Muscle layer of colon (tissue), 2 donors: ENCODE data around the gene PTCD1.
A peak's percentile ranks its signal among the peaks of the same experiment; 100 is the strongest.
"Not testable (repeated sequence)": the region's sequence is repeated elsewhere in the genome, so short reads cannot be mapped to it uniquely, and the experiment has no call there.

Experiments
- H3K27ac ChIP-seq: one replicate; pipeline ENCODE4 v1.7.0; 2013; ENCODE audit warnings: low read depth, mild to moderate bottlenecking, low read length, moderate library complexity
- H3K27me3 ChIP-seq, 2 donors: one replicate each; pipeline ENCODE4 v1.7.0; 2013; ENCODE audit warnings: low read length in 2 of 2, mild to moderate bottlenecking in 2 of 2; ENCODE audit not compliant: insufficient read depth in 2 of 2, control insufficient read depth in 1 of 2
- H3K36me3 ChIP-seq: one replicate; pipeline ENCODE4 v1.7.0; 2013; ENCODE audit warnings: mild to moderate bottlenecking, low read length; ENCODE audit not compliant: insufficient read depth
- H3K4me1 ChIP-seq: one replicate; pipeline ENCODE4 v1.7.0; 2013; ENCODE audit warnings: mild to moderate bottlenecking, low read length; ENCODE audit not compliant: insufficient read depth
- H3K4me3 ChIP-seq, 2 donors: one replicate each; pipeline ENCODE4 v1.7.0; 2013; ENCODE audit warnings: low read length in 2 of 2, low read depth in 1 of 2, mild to moderate bottlenecking in 1 of 2, moderate library complexity in 1 of 2
- H3K9ac ChIP-seq: one replicate; pipeline ENCODE4 v1.7.0; 2013; ENCODE audit warnings: low read length
- H3K9me3 ChIP-seq: one replicate; pipeline ENCODE4 v1.7.0; 2013; ENCODE audit warnings: mild to moderate bottlenecking, low read length
- donor health status: abdominal sarcoma.
- donor health status: Adenocarcinoma of cecum.

The PTCD1 gene

DNA sequence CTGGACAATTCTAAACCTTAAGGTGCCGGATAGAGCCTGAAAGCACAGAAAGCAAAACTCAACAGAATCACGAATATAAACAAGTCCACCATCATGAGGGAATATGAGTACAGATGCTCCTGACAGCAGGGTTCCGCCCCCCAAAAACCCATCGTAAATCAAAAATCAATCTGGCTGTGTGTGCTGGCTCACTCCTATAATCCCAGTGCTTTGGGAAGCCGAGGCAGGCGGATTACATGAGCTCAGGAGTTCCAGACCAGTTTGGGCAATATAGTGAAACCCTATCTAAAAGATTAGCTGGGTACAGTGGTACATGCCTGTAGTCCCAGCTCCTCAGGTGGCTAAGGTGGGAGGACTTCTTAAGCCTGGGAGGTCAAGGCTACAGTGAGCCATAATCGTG lies 17.6 kb downstream of the PTCD1 start:
- Histone ChIP-seq H3K4me1 (no peaks in the 10 kb centered on the region), H3K36me3 (peaks cover 67% of the 10 kb centered on the region)

GRCh38 chr7:99420213-99420612 lies 18.4 kb downstream of the PTCD1 start:
- H3K9me3 ChIP-seq, result no peaks in the 10 kb centered on the region
- no peak overlapping the region for H3K9ac ChIP-seq
- H3K4me3 ChIP-seq, result no peak overlapping the region
- no peaks in the 10 kb centered on the region for H3K4me1 ChIP-seq
- peaks cover 68% of the 10 kb centered on the region for H3K36me3 ChIP-seq
- no peak overlapping the region for H3K27ac ChIP-seq
- no peaks in the 10 kb centered on the region for H3K27me3 ChIP-seq

More for the DNA sequence above, 17.6 kb downstream of the PTCD1 start:
- Histone ChIP-seq H3K27me3 (no peaks in the 10 kb centered on the region), H3K9me3 (no peaks in the 10 kb centered on the region), H3K4me3 (no peak overlapping the region), H3K27ac (no peak overlapping the region), H3K9ac (no peak overlapping the region)

GRCh38 chr7:99419323-99420021 lies 19.1 kb downstream of the PTCD1 start:
- no peak overlapping the region for H3K4me3 ChIP-seq
- H3K9ac ChIP-seq, result no peak overlapping the region
- peaks cover 69% of the 10 kb centered on the region for H3K36me3 ChIP-seq
- H3K27ac ChIP-seq, result no peak overlapping the region
- no peaks in the 10 kb centered on the region for H3K4me1 ChIP-seq
- no peaks in the 10 kb centered on the region for H3K9me3 ChIP-seq
- H3K27me3 ChIP-seq, result no peaks in the 10 kb centered on the region

GRCh38 chr7:99418260-99418659 lies 20.3 kb downstream of the PTCD1 start:
- H3K9ac ChIP-seq, result no peak overlapping the region
- H3K27ac ChIP-seq, result no peak overlapping the region
- no peak overlapping the region for H3K4me3 ChIP-seq
- H3K27me3 ChIP-seq, result no peaks in the 10 kb centered on the region
- peaks cover 66% of the 10 kb centered on the region for H3K36me3 ChIP-seq
- no peaks in the 10 kb centered on the region for H3K4me1 ChIP-seq
- no peaks in the 10 kb centered on the region for H3K9me3 ChIP-seq

DNA sequence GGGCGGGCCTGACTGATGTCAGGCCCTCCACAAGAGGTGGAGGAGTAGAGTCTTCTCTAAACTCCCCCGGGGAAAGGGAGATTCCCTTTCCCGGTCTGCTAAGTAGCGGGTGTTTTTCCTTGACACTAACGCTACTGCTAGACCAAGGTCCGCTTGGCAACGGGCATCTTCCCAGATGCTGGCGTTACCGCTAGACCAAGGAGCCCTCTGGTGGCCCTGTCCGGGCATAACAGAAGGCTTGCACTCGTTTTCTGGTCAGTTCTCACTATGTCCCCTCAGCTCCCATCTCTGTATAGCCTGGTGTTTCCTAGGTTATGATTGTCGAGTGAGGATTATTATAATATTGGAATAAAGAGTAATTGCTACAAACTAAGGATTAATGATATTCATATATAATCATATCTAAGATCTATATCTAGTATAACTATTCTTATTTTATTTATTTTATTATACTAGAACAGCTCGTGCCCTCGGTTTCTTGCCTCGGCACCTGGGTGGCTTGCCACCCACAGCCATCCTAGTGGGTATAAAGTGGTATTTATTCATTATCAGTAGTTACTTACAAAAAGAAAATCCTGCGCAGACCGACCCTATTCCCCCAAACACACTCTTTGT lies 23.0 kb downstream of the PTCD1 start:
- not testable (repeated sequence) for H3K27me3 ChIP-seq, H3K9me3 ChIP-seq, H3K27ac ChIP-seq, H3K4me3 ChIP-seq, H3K4me1 ChIP-seq, H3K9ac ChIP-seq
- peaks cover 85% of the 10 kb centered on the region for H3K36me3 ChIP-seq

- H3K4me1 ChIP-seq, result peaks cover 33% of the 10 kb centered on the region
- peaks cover 41% of the 10 kb centered on the region for H3K36me3 ChIP-seq
- no peak overlapping the region for H3K9ac ChIP-seq
- no peaks in the 10 kb centered on the region for H3K9me3 ChIP-seq
- no peak overlapping the region for H3K27ac ChIP-seq
- H3K4me3 ChIP-seq, result no peak overlapping the region
- no peaks in the 10 kb centered on the region for H3K27me3 ChIP-seq
These were observed 28.0 kb downstream of the PTCD1 start for GRCh38 chr7:99410635-99411034.

DNA sequence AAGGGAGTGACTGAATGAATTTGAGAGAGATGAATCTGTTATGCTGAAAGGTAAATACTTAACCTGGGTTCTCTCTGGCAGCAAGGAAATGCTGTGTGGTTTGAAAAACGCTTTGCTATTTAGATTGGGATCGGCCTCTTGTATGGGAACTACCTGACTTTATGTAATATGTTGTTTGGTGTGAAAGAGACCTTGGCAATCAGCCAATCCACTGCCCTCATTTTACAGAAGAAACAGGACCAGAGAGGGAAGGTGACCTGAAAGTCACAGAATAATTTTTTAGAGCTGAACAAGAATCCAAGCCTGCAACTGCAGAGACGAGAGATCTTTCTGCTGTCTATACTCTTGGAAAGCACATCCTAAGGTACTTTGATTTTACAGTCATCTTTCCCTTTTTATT lies 28.8 kb downstream of the PTCD1 start:
- Histone ChIP-seq H3K27ac (peak overlapping the region; percentile 98), H3K9me3 (no peaks in the 10 kb centered on the region), H3K36me3 (peaks cover 41% of the 10 kb centered on the region), H3K4me3 (peak overlapping the region; percentile 99), H3K9ac (peak overlapping the region; percentile 99), H3K27me3 (no peaks in the 10 kb centered on the region), H3K4me1 (peaks cover 39% of the 10 kb centered on the region)

DNA sequence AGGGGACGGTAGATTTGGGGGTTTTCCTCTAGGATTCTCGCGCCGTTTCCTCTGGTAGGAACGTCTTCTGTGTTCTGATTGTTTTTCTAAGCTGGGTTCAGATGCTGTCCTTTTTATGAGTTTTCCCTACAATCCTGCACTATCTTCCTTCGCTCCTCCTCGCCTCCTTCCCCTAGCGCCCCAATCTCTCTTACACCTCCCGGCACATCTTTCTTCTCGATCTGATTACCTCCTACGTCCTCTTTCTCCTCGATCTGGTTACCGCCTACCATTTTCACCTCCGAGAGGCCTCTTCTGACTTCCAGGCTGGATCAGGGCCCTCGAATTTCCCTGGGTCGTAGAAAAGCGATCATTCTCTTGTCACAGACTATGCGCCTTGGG lies 29.4 kb downstream of the PTCD1 start:
- Histone ChIP-seq H3K4me1 (peaks cover 45% of the 10 kb centered on the region), H3K9me3 (no peaks in the 10 kb centered on the region), H3K4me3 (peak overlapping the region; percentile 99), H3K27me3 (no peaks in the 10 kb centered on the region), H3K9ac (peak overlapping the region; percentile 99), H3K36me3 (peaks cover 42% of the 10 kb centered on the region), H3K27ac (peak overlapping the region; percentile 98)

GRCh38 chr7:99408379-99409191 lies 30.0 kb downstream of the PTCD1 start, which contains the start of the genes BUD31 and PDAP1:
TSS of gene BUD31 (plus strand) at chr7:99408969. CDS start at chr7:99411093, 2,124 bp downstream.
TSS of gene PDAP1 (minus strand) at chr7:99408597. CDS start at chr7:99408548, 49 bp downstream.
- Histone ChIP-seq H3K9me3 (no peaks in the 10 kb centered on the region), H3K27ac (peak within 1 kb of the TSS; percentile 98), H3K36me3 (peaks cover 46% of the 10 kb centered on the region), H3K4me1 (peaks cover 49% of the 10 kb centered on the region), H3K27me3 (no peaks in the 10 kb centered on the region), H3K9ac (peak within 1 kb of the TSS; percentile 99), H3K4me3 (peak within 1 kb of the TSS; percentile 99)

- no peaks in the 10 kb centered on the region for H3K27me3 ChIP-seq
- no peaks in the 10 kb centered on the region for H3K9me3 ChIP-seq
- peak overlapping the region; percentile 98 for H3K27ac ChIP-seq
- peak overlapping the region; percentile 99 for H3K9ac ChIP-seq
- H3K4me1 ChIP-seq, result peaks cover 49% of the 10 kb centered on the region
- H3K4me3 ChIP-seq, result peak overlapping the region; percentile 99
- peaks cover 44% of the 10 kb centered on the region for H3K36me3 ChIP-seq
These were observed 30.7 kb downstream of the PTCD1 start for GRCh38 chr7:99407872-99408378.

- Histone ChIP-seq H3K36me3 (peaks cover 34% of the 10 kb centered on the region), H3K9me3 (no peaks in the 10 kb centered on the region), H3K27me3 (no peaks in the 10 kb centered on the region), H3K4me1 (peaks cover 49% of the 10 kb centered on the region), H3K9ac (no peak overlapping the region), H3K27ac (no peak overlapping the region), H3K4me3 (peak overlapping the region in 1 of 2 donors; percentile 99)
These were observed 32.0 kb downstream of the PTCD1 start for GRCh38 chr7:99406557-99406956.
